HG03108 (cell line): ENCODE results near the gene DCD.

Experiments
- ATAC-seq: cut with Tn5 transposase; IDR thresholded peaks from one replicate; pipeline ENCODE4 v1.9.1; 2021; ENCODE audit warnings: moderate library complexity; ENCODE audit not compliant: unreplicated experiment

The DCD gene

DNA sequence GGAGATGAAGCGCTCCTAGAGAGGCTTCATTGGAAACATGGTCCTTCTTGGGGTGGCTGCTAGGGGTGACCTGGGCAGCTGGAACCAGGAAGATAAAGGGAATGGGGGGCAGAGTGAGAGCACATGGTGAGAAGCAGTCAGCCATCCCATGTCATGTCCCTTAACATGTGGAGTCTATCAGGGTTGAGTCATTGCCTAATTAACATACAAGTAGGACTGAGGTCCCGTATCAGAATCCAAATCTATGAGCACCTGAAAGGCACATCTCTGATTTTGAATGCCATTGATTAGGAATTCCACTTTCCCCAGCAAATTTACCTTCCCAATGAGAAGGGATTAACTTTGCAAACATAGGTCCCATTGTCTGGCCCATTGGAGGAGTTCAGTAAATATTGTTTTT, 39.4 kb downstream of the DCD start:
- ATAC-seq, result no peak

DNA sequence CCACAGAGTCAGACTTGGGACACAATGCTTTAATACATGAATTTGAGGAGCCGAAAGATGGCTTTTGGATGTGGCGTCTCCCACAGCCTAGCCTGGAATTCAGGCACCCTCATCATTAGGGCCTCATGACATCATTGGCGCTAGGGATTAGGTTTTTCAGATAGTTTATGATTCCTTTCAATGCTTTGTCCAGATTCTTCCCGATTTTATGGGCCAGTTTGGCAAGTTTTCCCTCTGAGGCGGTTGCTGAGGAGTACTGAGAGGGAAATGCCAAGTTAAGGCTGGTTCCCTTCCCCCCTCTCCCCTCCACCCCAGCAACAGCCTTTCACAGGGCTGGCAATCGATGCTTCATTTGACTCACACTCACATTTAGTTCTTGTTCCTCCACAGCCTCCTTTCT, 40.0 kb downstream of the DCD start:
- ATAC-seq, result no peak

DNA sequence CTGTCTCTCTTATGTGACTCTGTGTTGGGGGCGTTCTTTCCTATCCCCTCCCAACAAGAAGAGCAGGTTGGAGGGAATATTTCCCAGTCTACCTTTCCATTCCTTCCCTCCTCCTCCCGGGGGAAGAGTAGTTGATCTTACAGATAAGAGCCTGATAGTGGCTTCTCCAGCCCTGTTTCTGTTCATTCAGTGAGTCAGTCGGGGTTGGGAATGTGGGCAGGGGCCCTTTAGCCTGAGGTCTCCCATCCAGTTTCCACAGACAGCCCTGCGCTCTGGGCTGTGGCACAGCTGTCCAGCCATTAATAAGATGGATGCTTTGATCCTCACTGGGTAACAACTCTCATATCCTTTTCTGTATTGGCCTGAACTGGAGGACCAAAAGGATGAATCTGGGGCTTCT, 41.6 kb downstream of the DCD start:
- no peak for ATAC-seq

DNA sequence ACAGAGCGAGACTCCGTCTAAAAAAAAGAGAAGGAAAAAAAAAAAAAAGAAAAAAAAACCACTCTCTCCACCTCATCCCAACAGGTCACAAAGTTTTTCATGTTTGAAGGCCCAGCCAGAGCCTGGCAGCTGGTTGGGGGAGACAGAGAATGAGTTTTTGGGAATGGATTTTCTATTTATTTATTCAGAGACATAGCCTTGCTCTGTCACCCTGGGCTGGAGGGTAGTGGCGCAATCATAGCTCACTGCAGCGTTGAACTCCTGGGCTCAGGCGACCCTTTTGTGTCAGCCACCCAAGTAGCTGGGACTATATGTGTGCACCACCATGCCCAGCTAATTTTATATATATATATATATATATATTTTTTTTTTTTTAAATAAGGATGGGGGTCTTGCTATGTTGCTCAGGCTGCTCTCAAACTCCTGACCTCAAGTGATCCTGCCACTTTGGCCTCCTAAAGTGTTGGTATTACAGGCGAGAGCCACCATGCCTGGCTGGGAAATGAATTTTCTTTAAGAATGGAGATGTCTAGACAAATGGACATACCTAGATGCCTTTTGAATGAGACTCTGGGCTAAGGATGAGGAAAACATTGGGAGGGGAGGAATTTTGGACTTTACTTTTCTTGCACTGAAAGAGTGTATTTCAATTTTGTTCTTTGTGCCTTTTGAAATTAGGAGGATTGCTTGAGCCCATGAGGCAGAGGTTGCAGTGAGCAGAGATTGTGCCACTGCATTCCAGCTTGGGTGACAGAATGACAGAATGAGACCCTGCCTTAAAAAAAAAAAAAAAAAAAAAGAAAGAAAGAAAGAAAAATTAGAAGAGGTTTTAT, 42.8 kb downstream of the DCD start:
- ATAC-seq, result no peak

DNA sequence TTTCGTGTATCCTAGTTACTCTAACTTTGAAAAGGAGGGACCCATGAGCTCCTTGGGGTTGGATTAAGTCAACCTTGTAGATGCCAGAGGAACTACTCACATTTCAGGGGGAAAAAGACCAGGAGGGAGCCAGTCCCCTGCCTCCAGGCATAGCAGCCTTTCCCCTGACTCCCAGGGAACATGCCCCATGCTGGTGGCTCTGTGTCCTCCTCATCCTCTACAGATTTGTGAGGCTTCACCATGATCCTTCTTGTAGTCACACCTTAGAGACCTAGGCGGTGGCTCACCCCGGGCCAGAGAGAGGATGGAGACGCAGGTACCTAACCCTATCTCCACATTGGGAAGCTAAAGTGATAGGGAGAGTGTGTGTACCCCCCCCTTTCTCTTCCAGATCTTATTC, 43.7 kb downstream of the DCD start:
- no peak for ATAC-seq

DNA sequence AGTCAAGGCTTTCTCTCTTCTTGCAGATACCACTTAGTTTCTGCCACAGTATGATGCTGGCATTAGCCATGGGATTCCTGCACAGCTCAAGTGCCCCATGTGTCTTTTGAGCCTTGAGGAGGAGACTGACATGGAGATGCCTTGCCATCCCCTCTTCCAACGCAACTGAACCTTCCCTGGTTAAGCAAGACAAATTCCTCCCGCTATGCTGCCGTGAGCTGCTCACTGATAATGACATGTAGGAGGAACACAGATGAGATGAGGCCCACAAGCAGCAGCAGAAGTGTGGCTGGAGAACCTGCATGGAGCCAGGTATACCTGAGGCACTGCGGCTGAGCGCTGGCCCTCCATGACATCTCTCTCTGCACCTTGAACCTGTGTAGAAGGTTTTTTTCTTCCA, 44.3 kb downstream of the DCD start:
- no peak for ATAC-seq

DNA sequence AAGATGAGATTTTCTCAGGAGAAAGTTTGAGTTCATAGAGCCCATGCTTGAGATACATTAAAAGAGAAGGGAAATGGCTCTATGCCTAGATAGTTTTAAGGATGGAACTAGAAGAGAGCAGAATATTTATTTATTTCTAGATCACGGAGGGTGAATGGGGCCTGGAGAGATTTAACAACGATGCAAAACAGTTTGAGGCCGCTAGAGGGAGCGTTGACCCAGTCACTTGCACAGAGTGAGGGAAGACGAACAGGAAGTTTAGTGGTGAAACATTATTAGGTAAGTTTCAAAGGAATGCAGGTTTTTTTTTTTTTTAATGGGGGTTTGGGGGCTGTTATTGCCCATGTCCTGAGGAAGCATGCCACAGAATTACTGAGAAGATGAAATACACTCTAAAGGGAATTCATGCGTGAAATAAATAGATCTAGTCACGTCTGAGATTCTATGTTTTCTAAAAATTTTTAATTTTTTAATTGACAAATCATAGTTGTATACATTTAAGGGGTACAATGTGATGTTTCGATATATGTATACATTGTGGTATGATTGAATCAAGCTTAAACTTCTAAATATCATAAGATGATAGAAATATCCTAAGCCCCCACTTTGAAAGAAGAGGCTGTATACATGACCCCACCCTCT, 44.9 kb downstream of the DCD start:
- ATAC-seq, result peak; percentile 92

DNA sequence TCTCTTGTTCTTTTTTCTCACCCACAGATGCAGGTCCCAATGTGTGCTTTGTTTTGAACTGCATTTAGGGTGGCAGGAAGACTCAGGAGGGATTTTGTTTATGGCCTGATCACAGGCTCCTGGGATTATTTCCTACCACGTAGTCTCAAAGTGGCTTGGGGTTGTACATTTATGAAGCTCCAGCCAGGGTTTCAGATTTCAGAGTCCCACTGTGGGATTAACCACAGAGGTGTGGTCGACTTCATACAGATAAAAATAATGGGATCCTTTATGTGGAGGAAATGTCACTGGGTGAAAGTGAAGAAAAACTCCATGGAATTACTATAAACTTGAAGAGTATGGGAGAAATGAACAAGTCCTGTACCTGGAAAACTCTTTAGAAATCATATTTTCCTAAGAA, 45.5 kb downstream of the DCD start:
- no peak for ATAC-seq

DNA sequence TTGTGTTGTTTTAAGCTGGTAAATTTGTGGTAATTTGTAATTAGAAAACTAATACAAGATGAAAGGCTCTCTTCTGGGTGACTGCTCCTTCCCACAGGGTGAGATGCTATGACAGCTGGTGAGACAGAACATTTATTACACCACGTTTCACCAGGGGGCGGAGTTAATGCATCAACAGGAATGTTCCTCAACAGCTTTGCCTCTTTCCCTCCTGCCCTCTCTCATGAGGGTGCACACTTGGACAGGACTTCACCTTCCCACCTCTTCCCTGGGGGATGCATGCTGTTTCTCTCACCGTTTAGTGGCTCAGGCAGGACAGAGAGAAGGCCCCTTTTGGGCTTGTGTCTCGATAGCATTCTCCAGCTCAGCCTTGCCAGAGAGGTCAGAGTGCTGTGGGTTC, 46.3 kb downstream of the DCD start:
- ATAC-seq, result no peak

DNA sequence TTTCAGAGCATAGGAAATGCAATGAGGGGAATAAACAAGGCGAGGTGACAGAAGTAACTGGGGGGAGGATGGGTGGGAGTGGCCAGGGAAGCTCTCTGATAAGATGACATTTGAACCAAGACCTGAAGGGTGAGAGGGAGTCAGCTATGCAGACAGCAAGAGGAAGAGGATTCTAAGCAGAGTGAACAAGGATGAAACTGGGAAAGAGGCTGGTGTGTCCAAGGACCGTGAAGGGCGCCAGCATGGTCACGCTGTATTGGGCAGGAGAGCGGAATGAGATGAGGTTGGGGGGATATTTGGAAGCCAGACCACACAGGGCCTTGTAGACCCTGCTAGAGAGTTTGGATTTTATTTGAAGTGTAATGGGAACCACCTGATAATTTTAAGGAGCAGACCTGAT, 49.2 kb downstream of the DCD start:
- no peak for ATAC-seq

DNA sequence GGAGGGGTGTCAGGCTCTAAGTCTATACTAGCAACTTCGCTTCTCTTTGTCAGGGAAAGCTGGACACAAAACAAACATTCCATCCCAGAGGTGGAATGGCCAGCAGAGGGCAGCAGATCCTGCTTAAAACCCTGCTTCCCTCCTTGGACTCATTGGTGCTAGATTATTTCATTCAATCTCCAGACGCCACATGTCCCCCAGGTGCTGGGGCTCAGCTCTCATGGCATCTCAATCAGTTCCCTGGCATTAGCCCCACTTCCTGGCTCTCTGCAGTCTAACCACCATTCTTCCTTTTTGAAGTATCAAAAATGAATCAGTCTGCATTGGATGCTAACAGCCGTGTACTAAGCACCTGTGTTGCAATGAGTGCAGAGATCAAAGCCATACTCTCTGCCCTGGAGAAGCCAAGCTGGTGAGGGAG, 51.6 kb downstream of the DCD start:
- no peak for ATAC-seq

DNA sequence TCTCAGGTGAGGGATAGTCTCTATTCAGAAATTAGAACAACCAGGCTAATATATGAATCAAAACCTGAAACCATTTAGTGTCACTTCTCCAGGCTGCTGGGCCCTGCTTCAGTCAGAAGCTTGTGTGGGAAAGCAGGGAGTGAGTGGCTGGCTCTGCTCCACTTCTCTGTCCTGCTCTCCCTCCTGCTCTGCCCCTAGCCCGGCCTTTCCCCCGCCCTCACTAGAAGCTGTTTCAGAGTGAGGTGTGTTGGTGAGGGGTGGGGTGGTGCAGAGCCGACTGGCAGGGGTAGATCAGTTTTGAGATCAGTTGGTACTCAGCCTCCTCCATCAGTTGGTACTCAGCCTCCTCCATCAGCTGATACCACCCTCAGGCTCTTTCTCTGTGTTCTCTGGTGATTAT, 52.7 kb downstream of the DCD start:
- no peak for ATAC-seq
